ENCODE measurements around the gene PMPCB. TPM values are rescaled to one million over a fixed set of nuclear protein-coding genes. Genes with fewer than 3 reads are reported as not detected.

The PMPCB gene
- polyA plus RNA-seq, 1 donor from 2014 or later = 130 TPM

DNA sequence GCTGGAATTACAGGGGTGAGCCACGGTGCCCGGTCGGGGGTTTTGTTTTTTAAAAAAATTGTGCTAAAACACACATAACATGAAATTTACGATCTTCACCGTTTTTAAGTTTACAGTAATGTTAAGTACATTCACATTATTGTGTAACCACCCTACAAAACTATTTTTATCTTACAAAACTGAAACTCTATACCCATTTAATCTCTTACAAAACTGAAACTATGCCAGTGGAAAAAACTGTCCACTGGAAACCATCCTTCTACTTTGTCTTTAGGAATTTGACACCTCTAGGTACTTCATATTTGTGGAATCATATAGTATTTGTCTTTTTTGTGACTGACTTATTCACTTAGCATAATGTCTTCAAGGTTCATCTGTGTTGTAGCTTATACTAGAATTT, 49.2 kb downstream of the PMPCB start:
- Histone ChIP-seq H3K9me3 (ENCODE audit: low read length) (no peaks in the 10 kb centered on the region), H3K27me3 (ENCODE audit: insufficient read depth, low read depth, low read length) (no peaks in the 10 kb centered on the region), H3K9ac (ENCODE audit: low read length) (no peak overlapping the region), H3K4me3 (ENCODE audit: low read length) (no peak overlapping the region), H3K4me2 (ENCODE audit: low read length) (no peak overlapping the region), H4K20me1 (ENCODE audit: insufficient read depth) (no peaks in the 10 kb centered on the region), H3K36me3 (ENCODE audit: insufficient read depth, low read length) (no peaks in the 10 kb centered on the region), H2AFZ (ENCODE audit: low read depth, low read length) (no peak overlapping the region), H3K79me2 (replicated peaks; ENCODE audit: insufficient read depth, low read length) (peaks cover 65% of the 10 kb centered on the region), H3K9me2 (ENCODE audit: insufficient read depth, low read length) (no peaks in the 10 kb centered on the region), H3K27ac (ENCODE audit: low read length) (no peak overlapping the region), H3F3A (ENCODE audit: insufficient read depth, low read length, poor library complexity, severe bottlenecking) (no peaks in the 10 kb centered on the region)
- TF ChIP-seq EP300 (conservative IDR thresholded peaks at IDR 0.05; ENCODE audit: poor library complexity, severe bottlenecking) (no peak), MXI1 (conservative IDR thresholded peaks at IDR 0.05; ENCODE audit: poor library complexity, severe bottlenecking) (no peak), TAF1 (IDR thresholded peaks at IDR 0.05; ENCODE audit: low read depth) (no peak), EZH2 (IDR thresholded peaks at IDR 0.05; ENCODE audit: borderline replicate concordance, insufficient read depth, low read length, poor library complexity, severe bottlenecking) (no peak), RAD21 (conservative IDR thresholded peaks at IDR 0.05) (no peak), POLR2AphosphoS5 (IDR thresholded peaks at IDR 0.05) (no peak), SMC3 (conservative IDR thresholded peaks at IDR 0.05; ENCODE audit: poor library complexity) (no peak)
- TF ChIP-seq, protein P1, sequence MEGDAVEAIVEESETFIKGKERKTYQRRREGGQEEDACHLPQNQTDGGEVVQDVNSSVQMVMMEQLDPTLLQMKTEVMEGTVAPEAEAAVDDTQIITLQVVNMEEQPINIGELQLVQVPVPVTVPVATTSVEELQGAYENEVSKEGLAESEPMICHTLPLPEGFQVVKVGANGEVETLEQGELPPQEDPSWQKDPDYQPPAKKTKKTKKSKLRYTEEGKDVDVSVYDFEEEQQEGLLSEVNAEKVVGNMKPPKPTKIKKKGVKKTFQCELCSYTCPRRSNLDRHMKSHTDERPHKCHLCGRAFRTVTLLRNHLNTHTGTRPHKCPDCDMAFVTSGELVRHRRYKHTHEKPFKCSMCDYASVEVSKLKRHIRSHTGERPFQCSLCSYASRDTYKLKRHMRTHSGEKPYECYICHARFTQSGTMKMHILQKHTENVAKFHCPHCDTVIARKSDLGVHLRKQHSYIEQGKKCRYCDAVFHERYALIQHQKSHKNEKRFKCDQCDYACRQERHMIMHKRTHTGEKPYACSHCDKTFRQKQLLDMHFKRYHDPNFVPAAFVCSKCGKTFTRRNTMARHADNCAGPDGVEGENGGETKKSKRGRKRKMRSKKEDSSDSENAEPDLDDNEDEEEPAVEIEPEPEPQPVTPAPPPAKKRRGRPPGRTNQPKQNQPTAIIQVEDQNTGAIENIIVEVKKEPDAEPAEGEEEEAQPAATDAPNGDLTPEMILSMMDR (IDR thresholded peaks at IDR 0.05; ENCODE audit: poor library complexity, severe bottlenecking) = no peak
- TF ChIP-seq, protein P2, sequence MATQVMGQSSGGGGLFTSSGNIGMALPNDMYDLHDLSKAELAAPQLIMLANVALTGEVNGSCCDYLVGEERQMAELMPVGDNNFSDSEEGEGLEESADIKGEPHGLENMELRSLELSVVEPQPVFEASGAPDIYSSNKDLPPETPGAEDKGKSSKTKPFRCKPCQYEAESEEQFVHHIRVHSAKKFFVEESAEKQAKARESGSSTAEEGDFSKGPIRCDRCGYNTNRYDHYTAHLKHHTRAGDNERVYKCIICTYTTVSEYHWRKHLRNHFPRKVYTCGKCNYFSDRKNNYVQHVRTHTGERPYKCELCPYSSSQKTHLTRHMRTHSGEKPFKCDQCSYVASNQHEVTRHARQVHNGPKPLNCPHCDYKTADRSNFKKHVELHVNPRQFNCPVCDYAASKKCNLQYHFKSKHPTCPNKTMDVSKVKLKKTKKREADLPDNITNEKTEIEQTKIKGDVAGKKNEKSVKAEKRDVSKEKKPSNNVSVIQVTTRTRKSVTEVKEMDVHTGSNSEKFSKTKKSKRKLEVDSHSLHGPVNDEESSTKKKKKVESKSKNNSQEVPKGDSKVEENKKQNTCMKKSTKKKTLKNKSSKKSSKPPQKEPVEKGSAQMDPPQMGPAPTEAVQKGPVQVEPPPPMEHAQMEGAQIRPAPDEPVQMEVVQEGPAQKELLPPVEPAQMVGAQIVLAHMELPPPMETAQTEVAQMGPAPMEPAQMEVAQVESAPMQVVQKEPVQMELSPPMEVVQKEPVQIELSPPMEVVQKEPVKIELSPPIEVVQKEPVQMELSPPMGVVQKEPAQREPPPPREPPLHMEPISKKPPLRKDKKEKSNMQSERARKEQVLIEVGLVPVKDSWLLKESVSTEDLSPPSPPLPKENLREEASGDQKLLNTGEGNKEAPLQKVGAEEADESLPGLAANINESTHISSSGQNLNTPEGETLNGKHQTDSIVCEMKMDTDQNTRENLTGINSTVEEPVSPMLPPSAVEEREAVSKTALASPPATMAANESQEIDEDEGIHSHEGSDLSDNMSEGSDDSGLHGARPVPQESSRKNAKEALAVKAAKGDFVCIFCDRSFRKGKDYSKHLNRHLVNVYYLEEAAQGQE (IDR thresholded peaks at IDR 0.05; ENCODE audit: borderline replicate concordance) = no peak

DNA sequence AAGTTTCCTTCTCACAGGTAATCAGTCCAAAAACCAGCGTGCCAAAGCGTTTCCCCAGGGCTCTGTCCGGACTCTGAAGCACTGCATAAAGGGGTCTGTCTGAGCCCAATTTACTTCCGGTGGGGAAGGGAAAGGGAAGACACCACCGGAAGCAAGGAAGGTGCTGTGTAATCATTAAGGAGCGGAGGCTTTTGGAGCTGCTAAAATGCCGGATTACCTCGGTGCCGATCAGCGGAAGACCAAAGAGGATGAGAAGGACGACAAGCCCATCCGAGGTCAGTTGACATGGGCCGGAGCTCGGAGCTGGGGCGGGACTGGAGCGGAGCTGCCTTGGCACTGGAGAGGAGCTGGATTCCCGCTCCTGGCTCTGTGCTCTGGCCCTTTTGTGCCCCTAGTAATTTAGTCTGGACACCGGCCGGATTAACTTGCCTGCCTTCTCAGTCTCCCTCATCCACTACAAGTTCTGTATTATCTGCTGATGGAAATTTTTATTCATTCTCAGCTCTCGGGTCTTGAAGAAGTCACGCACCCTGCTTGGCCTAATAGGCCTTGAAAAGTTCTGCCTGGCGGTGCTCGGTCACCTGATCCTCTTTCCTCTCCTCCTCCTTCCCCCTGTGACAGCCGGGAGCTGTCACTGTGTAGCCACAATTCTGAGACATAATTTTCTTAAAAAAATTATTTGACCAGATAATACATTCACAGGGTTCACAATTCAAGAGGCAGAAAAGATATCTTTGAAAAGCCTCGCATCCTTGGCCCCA, 50.5 kb downstream of the PMPCB start, which contains the start of gene PSMC2:
Gene PSMC2 (plus strand): TSS at position 137 of the 761 bp plus-strand sequence. CDS start 69 bp downstream, at position 206.
- Histone ChIP-seq H3K27ac (ENCODE audit: low read length) (peak within 1 kb of the TSS; percentile 83), H3K79me2 (replicated peaks; ENCODE audit: insufficient read depth, low read length) (peaks cover 77% of the 10 kb centered on the region), H3K36me3 (ENCODE audit: insufficient read depth, low read length) (no peaks in the 10 kb centered on the region), H2AFZ (ENCODE audit: low read depth, low read length) (peak within 1 kb of the TSS; percentile 97), H4K20me1 (ENCODE audit: insufficient read depth) (no peaks in the 10 kb centered on the region), H3K9me2 (ENCODE audit: insufficient read depth, low read length) (no peaks in the 10 kb centered on the region), H3F3A (ENCODE audit: insufficient read depth, low read length, poor library complexity, severe bottlenecking) (no peaks in the 10 kb centered on the region), H3K9me3 (ENCODE audit: low read length) (no peaks in the 10 kb centered on the region), H3K27me3 (ENCODE audit: insufficient read depth, low read depth, low read length) (no peaks in the 10 kb centered on the region), H3K4me2 (ENCODE audit: low read length) (peak within 1 kb of the TSS; percentile 99), H3K9ac (ENCODE audit: low read length) (peak within 1 kb of the TSS; percentile 86), H3K4me3 (ENCODE audit: low read length) (peak within 1 kb of the TSS; percentile 89)
- peak; percentile 86 for TF ChIP-seq POLR2AphosphoS5 (IDR thresholded peaks at IDR 0.05)
- TF ChIP-seq EP300 (conservative IDR thresholded peaks at IDR 0.05; ENCODE audit: poor library complexity, severe bottlenecking) = peak; percentile 43
- TF ChIP-seq, protein P2 (IDR thresholded peaks at IDR 0.05; ENCODE audit: borderline replicate concordance) = peak; percentile 72
- peak; percentile 82 for TF ChIP-seq MXI1 (conservative IDR thresholded peaks at IDR 0.05; ENCODE audit: poor library complexity, severe bottlenecking)
- TF ChIP-seq TAF1 (IDR thresholded peaks at IDR 0.05; ENCODE audit: low read depth) = peak; percentile 92
- TF ChIP-seq, protein P1 (IDR thresholded peaks at IDR 0.05; ENCODE audit: poor library complexity, severe bottlenecking) = no peak
- no peak for TF ChIP-seq SMC3 (conservative IDR thresholded peaks at IDR 0.05; ENCODE audit: poor library complexity)
- TF ChIP-seq RAD21 (conservative IDR thresholded peaks at IDR 0.05) = no peak
- TF ChIP-seq EZH2 (IDR thresholded peaks at IDR 0.05; ENCODE audit: borderline replicate concordance, insufficient read depth, low read length, poor library complexity, severe bottlenecking) = no peak
